MCF 10A (cell line): ENCODE results near the gene WNT7B. TPM values are rescaled to one million over a fixed set of nuclear protein-coding genes. Genes with fewer than 3 reads are reported as not detected.

Source experiments
- BruUV-seq: library from RNA; stranded (reverse); fragments of 400-500 nt; replicated peaks from 2 replicates; lab custom pipeline; 2021; lab: Mats Ljungman, UMichigan
- CTCF ChIA-PET: fragments of 300-600 bp; sonication (Branson Sonifier 250); formaldehyde crosslinking; extraction: SDS; loops from one replicate; lab custom pipeline; 2021; ENCODE audit warnings: antibody characterized with exemption, inconsistent platforms; lab: Yijun Ruan, JAX
- POLR2A ChIA-PET: fragments of 300-600, 350-650 bp; sonication (Branson Sonifier 250); formaldehyde crosslinking; extraction: SDS; loops from one replicate; lab custom pipeline; 2020; ENCODE audit warnings: antibody characterized with exemption, inconsistent platforms; lab: Yijun Ruan, JAX
- DNase-seq: peaks from one replicate; pipeline ENCODE4 v3.0.0-alpha.2; 2018; ENCODE audit not compliant: unreplicated experiment
- H3K27ac Mint-ChIP-seq: one replicate; pipeline ENCODE4 v1.8.0; 2022; ENCODE audit warnings: mild to moderate bottlenecking, low read depth, mixed read lengths; ENCODE audit not compliant: unreplicated experiment
- H3K27me3 Mint-ChIP-seq: one replicate; pipeline ENCODE4 v1.8.0; 2022; ENCODE audit warnings: mixed read lengths; ENCODE audit not compliant: insufficient read depth, unreplicated experiment
- H3K36me3 Mint-ChIP-seq: one replicate; pipeline ENCODE4 v1.8.0; 2022; ENCODE audit warnings: mild to moderate bottlenecking, moderate library complexity, mixed read lengths; ENCODE audit not compliant: insufficient read depth, unreplicated experiment
- H3K4me1 Mint-ChIP-seq: one replicate; pipeline ENCODE4 v1.8.0; 2022; ENCODE audit warnings: mixed read lengths; ENCODE audit not compliant: insufficient read depth, unreplicated experiment
- H3K4me3 Mint-ChIP-seq: one replicate; pipeline ENCODE4 v1.8.0; 2022; ENCODE audit warnings: mild to moderate bottlenecking, moderate library complexity, mixed read lengths; ENCODE audit not compliant: unreplicated experiment
- H3K9me3 Mint-ChIP-seq: one replicate; pipeline ENCODE4 v1.8.0; 2022; ENCODE audit warnings: mixed read lengths; ENCODE audit not compliant: unreplicated experiment
- CTCF ChIP-seq: fragments of 200-600 bp; IDR thresholded peaks from one replicate; pipeline ENCODE4 v1.8.0; 2022; ENCODE audit warnings: antibody characterized with exemption, mild to moderate bottlenecking; ENCODE audit not compliant: unreplicated experiment
- intact Hi-C: fragments of 100-400 bp; cut with micrococcal nuclease; formaldehyde crosslinking; loops from 2 replicates; pipeline ENCODE4 v1.14.1; 2022
- total RNA-seq: library from RNA; stranded (reverse); gene quantifications from 2 replicates; pipeline ENCODE4 v1.2.3, GENCODE V29; 2022

The WNT7B gene
- total RNA-seq, 1 experiment from 2014 or later, result 0.28 TPM

- Mint-ChIP-seq H3K4me3 (no peak overlapping the region), H3K27ac (no peak overlapping the region), H3K9me3 (peaks cover 10% of the 10 kb centered on the region), H3K36me3 (peaks cover 7% of the 10 kb centered on the region), H3K27me3 (no peaks in the 10 kb centered on the region), H3K4me1 (no peaks in the 10 kb centered on the region)
- intact Hi-C loops, result no loop called here
- ChIA-PET POLR2A (interaction anchor here (0.6 to 0.7 kb wide), 2 partner anchors 34 to 330 kb away, joined by 3 read pairs; no protein-coding TSS in a partner anchor), CTCF (no interaction called here)
- BruUV-seq, result no TSS peak
- no peak for TF ChIP-seq CTCF
- no peak for DNase-seq
These were observed 15.8 kb upstream of the WNT7B start for GRCh38 chr22:45992737-45993136.

GRCh38 chr22:45991098-45991497 lies 14.1 kb upstream of the WNT7B start:
- POLR2A ChIA-PET, result no interaction called here
- Mint-ChIP-seq H3K4me1 (no peaks in the 10 kb centered on the region), H3K36me3 (no peaks in the 10 kb centered on the region), H3K27me3 (peaks cover 7% of the 10 kb centered on the region), H3K4me3 (no peak overlapping the region), H3K27ac (no peak overlapping the region), H3K9me3 (peaks cover 10% of the 10 kb centered on the region)
- no peak for DNase-seq
- CTCF ChIA-PET, result interaction anchor here (0.7 to 2.1 kb wide), 6 partner anchors 8 to 346 kb away, joined by 3 to 9 read pairs (median 3); no protein-coding TSS in a partner anchor
- intact Hi-C loops, result no loop called here
- BruUV-seq, result no TSS peak
- TF ChIP-seq CTCF, result no peak

GRCh38 chr22:45987136-45987861 lies 10.3 kb upstream of the WNT7B start:
- Mint-ChIP-seq H3K27ac (no peak overlapping the region), H3K9me3 (no peaks in the 10 kb centered on the region), H3K27me3 (peaks cover 20% of the 10 kb centered on the region), H3K4me3 (no peak overlapping the region), H3K36me3 (no peaks in the 10 kb centered on the region), H3K4me1 (no peaks in the 10 kb centered on the region)
- DNase-seq, result no peak
- POLR2A ChIA-PET, result no interaction called here
- CTCF ChIA-PET, result interaction anchor here (1.2 to 1.8 kb wide), 4 partner anchors 8 to 342 kb away, joined by 3 to 9 read pairs (median 4); no protein-coding TSS in a partner anchor
- intact Hi-C loops, result no loop called here
- no TSS peak for BruUV-seq
- no peak for TF ChIP-seq CTCF

GRCh38 chr22:45984316-45984916 lies 7.5 kb upstream of the WNT7B start:
- H3K36me3 Mint-ChIP-seq, result no peaks in the 10 kb centered on the region
- DNase-seq, result no peak
- no peak overlapping the region for H3K27ac Mint-ChIP-seq
- BruUV-seq, result no TSS peak
- H3K27me3 Mint-ChIP-seq, result peaks cover 20% of the 10 kb centered on the region
- no peak for TF ChIP-seq CTCF
- no peak overlapping the region for H3K4me3 Mint-ChIP-seq
- no peaks in the 10 kb centered on the region for H3K4me1 Mint-ChIP-seq
- no peaks in the 10 kb centered on the region for H3K9me3 Mint-ChIP-seq
- intact Hi-C loops, result no loop called here
- ChIA-PET CTCF (interaction anchor here (0.5 to 3.1 kb wide), 6 partner anchors 11 to 407 kb away, joined by 3 to 21 read pairs (median 4); no protein-coding TSS in a partner anchor), POLR2A (no interaction called here)
